GM12891 (cell line): ENCODE results near the gene ZMIZ1.

Experiments
- DNase-seq: peaks from one replicate; pipeline ENCODE4 v3.0.0; 2011; ENCODE audit warnings: low spot score; ENCODE audit not compliant: insufficient read length
- FAIRE-seq: peaks from 2 replicates; lab custom pipeline; 2011; peaks lifted over from hg19 to GRCh38; lab: Jason Lieb, UNC
- PAX5 ChIP-seq: IDR thresholded peaks from 2 replicates; pipeline ENCODE4 v1.6.1; 2011; ENCODE audit warnings: low read length, moderate library complexity, mild to moderate bottlenecking; ENCODE audit not compliant: insufficient read depth, severe bottlenecking
- POLR2A ChIP-seq: IDR thresholded peaks from 2 replicates; pipeline ENCODE4 v1.6.1; 2011; ENCODE audit warnings: low read depth, low read length, control low read depth
- POLR2AphosphoS5 ChIP-seq: IDR thresholded peaks from 2 replicates; pipeline ENCODE4 v1.6.1; 2011; ENCODE audit warnings: low read depth, low read length, control low read depth
- POU2F2 ChIP-seq: IDR thresholded peaks from 2 replicates; pipeline ENCODE4 v1.6.1; 2011; ENCODE audit warnings: low read depth, mild to moderate bottlenecking, control low read depth, low read length, moderate library complexity
- SPI1 ChIP-seq: IDR thresholded peaks from 2 replicates; pipeline ENCODE4 v1.6.1; 2011; ENCODE audit warnings: low read depth, low read length, control low read depth
- TAF1 ChIP-seq: IDR thresholded peaks from 2 replicates; pipeline ENCODE4 v1.6.1; 2011; ENCODE audit warnings: low read depth, low read length, control low read depth

ZMIZ1 gene

GRCh38 chr10:79282388-79282787 lies 213.6 kb downstream of the ZMIZ1 start:
- no peak for TF ChIP-seq POU2F2
- no peak for TF ChIP-seq POLR2A
- no peak for TF ChIP-seq POLR2AphosphoS5
- no peak for TF ChIP-seq PAX5
- no peak for TF ChIP-seq TAF1
- no peak for TF ChIP-seq SPI1
- FAIRE-seq (no peak), DNase-seq (no peak)

- FAIRE-seq (no peak), DNase-seq (no peak)
- TF ChIP-seq SPI1 (no peak), POU2F2 (no peak), PAX5 (no peak), POLR2AphosphoS5 (no peak), TAF1 (no peak), POLR2A (no peak)
Measured at GRCh38 chr10:79283616-79284015, 214.8 kb downstream of the ZMIZ1 start.

GRCh38 chr10:79284158-79284871 lies 215.5 kb downstream of the ZMIZ1 start:
- FAIRE-seq, result peak; percentile 35
- no peak for DNase-seq

GRCh38 chr10:79285315-79286197 lies 216.8 kb downstream of the ZMIZ1 start:
- peak; percentile 33; the same call in 1 of the 2 replicates for TF ChIP-seq TAF1
- TF ChIP-seq POLR2A, result peak; percentile 57; the same call in 1 of the 2 replicates
- TF ChIP-seq PAX5, result no peak
- TF ChIP-seq POLR2AphosphoS5, result peak; percentile 67
- TF ChIP-seq SPI1, result peak; percentile 89
- peak; percentile 87 for TF ChIP-seq POU2F2
- peak; percentile 63 for DNase-seq
- no peak for FAIRE-seq

More at GRCh38 chr10:79284158-79284871, 215.5 kb downstream of the ZMIZ1 start:
- TF ChIP-seq TAF1 (no peak), POU2F2 (no peak), POLR2A (no peak), SPI1 (no peak)

- DNase-seq, result peak; percentile 93
- FAIRE-seq, result peak; percentile 100
- TF ChIP-seq TAF1 (peak; percentile 75; the same call in 1 of the 2 replicates), SPI1 (peak; percentile 98), PAX5 (peak; percentile 74), POU2F2 (no peak; the same call in none of the 2 replicates), POLR2A (peak; percentile 90), POLR2AphosphoS5 (peak; percentile 94)
Measured at GRCh38 chr10:79286318-79286951, 217.7 kb downstream of the ZMIZ1 start.

- DNase-seq, result no peak
- TF ChIP-seq SPI1, result no peak
- FAIRE-seq, result no peak
Measured at GRCh38 chr10:79287973-79288723, 219.4 kb downstream of the ZMIZ1 start.

GRCh38 chr10:79289801-79290200 lies 221.0 kb downstream of the ZMIZ1 start:
- TF ChIP-seq SPI1 (no peak), TAF1 (no peak), POLR2AphosphoS5 (no peak), POU2F2 (no peak), POLR2A (no peak), PAX5 (no peak)
- FAIRE-seq (no peak), DNase-seq (no peak)

GRCh38 chr10:79292026-79292766 lies 223.4 kb downstream of the ZMIZ1 start:
- TF ChIP-seq POLR2AphosphoS5, result no peak
- TF ChIP-seq PAX5, result no peak
- no peak for TF ChIP-seq SPI1
- TF ChIP-seq POU2F2, result no peak
- TF ChIP-seq TAF1, result no peak
- TF ChIP-seq POLR2A, result no peak

More at GRCh38 chr10:79292026-79292766, 223.4 kb downstream of the ZMIZ1 start:
- FAIRE-seq (no peak), DNase-seq (no peak)
